Bladder microvascular endothelial cell (primary cell): ENCODE data around the gene SORCS2. TPM values are rescaled to one million over a fixed set of nuclear protein-coding genes. Genes with fewer than 3 reads are reported as not detected.

Experiments
- total RNA-seq: library from RNA; depleted of rRNA; stranded (reverse); fragments of >200 nt; gene quantifications from 2 replicates; pipeline ENCODE4 v1.2.3, GENCODE V29; 2014

SORCS2 gene
- total RNA-seq = not detected in 2 replicates

DNA sequence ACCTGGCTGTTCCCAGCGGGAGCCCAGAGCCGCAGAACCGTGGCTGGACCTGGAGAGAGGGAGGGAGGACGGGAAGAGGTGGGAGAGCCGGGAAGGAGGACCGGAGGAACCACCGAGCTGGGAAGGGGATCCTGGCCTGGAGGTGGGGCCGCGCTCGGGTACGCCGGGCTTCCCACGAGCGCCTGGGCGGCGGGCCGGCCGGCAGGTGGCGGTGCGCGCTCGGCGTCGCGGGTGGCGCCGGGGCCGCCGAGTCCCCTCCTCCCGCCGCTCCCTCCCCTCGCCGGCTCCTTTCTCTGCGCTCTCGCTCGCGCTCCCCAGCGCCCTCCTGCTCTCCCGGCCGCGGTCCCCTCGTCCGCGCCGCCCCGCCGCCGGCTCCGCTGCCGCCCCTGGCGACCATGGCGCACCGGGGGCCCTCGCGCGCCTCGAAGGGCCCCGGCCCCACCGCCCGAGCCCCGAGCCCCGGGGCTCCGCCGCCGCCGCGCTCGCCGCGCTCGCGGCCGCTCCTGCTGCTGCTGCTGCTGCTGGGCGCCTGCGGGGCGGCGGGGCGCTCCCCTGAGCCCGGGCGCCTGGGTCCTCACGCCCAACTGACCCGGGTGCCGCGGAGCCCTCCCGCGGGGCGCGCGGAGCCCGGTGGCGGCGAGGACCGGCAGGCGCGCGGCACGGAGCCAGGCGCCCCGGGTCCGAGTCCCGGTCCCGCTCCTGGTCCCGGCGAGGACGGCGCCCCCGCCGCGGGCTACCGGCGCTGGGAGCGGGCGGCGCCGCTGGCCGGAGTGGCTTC lies at the start of gene SORCS2:
Gene SORCS2, plus strand, starts transcription at position 287 of the 778 bp plus-strand sequence.

DNA sequence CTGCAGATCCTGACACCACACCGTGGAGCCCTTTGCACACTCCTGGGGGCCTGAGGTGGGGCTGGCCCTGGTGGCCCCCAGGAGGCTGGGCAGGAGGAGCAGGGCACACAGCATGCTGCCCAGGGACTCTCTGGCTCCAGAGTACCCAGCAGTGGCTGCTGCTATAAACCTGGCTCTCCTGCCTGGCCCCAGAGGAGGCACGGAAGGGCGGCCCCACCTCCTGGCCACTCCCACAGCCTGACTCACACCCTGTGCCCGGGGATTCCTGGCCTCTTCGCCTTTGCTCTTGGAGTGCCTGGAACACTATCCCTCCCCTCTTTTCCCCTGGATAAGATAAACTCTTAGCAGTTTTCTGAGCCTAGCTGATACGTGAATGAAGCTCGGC lies 242.4 kb downstream of the SORCS2 start, which contains the start of gene PSAPL1:
Gene PSAPL1, minus strand, starts transcription at position 165 of the 385 bp plus-strand sequence. Its CDS starts 51 bp downstream, at position 114.

Other genes starting within 250 kb of the SORCS2 start
- gene TADA2B, start 149.2 kb upstream of the SORCS2 start, total RNA-seq = 6.3 and 14.0 TPM in 2 replicates
- gene GRPEL1, start 124.5 kb upstream of the SORCS2 start, total RNA-seq = 43.9 and 54.9 TPM in 2 replicates
- gene PSAPL1, start 242.4 kb downstream of the SORCS2 start, total RNA-seq = not detected in 2 replicates